Kidney (tissue), 14 donors: ENCODE data around the gene PNKP. TPM values are rescaled to one million over a fixed set of nuclear protein-coding genes. Genes with fewer than 3 reads are reported as not detected.

Experiments
- DNase-seq, 5 donors: peaks; one replicate each; pipeline ENCODE4 v3.0.0-alpha.2; 2013 to 2020
- FAIRE-seq: peaks from 2 replicates; lab custom pipeline; 2012; peaks lifted over from hg19 to GRCh38; lab: Jason Lieb, UNC
- H3K27ac ChIP-seq, 2 donors: one replicate each; pipeline ENCODE4 v1.7.0; 2013; ENCODE audit warnings: low read depth in 2 of 2, low read length in 2 of 2, inconsistent platforms in 1 of 2
- H3K27me3 ChIP-seq: one replicate; pipeline ENCODE4 v1.7.1; 2013; ENCODE audit warnings: low read length, inconsistent platforms; ENCODE audit not compliant: control insufficient read depth, insufficient read depth
- H3K36me3 ChIP-seq, 3 donors: one replicate each; pipeline versions ENCODE4 v1.7.0 to v1.7.1; 2013; ENCODE audit warnings: low read length in 3 of 3, control low read depth in 1 of 3, inconsistent platforms in 1 of 3; ENCODE audit not compliant: insufficient read depth in 3 of 3, control insufficient read depth in 2 of 3
- H3K4me1 ChIP-seq, 3 donors: one replicate each; pipeline versions ENCODE4 v1.7.0 to v1.7.1; 2013; ENCODE audit warnings: low read length in 3 of 3, inconsistent platforms in 1 of 3, low read depth in 1 of 3; ENCODE audit not compliant: control insufficient read depth in 2 of 3, insufficient read depth in 2 of 3
- H3K4me3 ChIP-seq, 3 donors: one replicate each; pipeline versions ENCODE4 v1.7.0 to v1.8.1; 2013; ENCODE audit warnings: low read length in 3 of 3, control low read depth in 1 of 3, inconsistent platforms in 1 of 3
- H3K9ac ChIP-seq, 3 donors: one replicate each; pipeline versions ENCODE4 v1.7.0 to v1.7.1; 2013; ENCODE audit warnings: low read length in 3 of 3, control low read depth in 1 of 3, inconsistent platforms in 1 of 3
- H3K9me3 ChIP-seq, 3 donors: one replicate each; pipeline versions ENCODE4 v1.7.0 to v1.7.1; 2013; ENCODE audit warnings: low read length in 3 of 3, control low read depth in 1 of 3, inconsistent platforms in 1 of 3; ENCODE audit not compliant: control insufficient read depth in 2 of 3, insufficient read depth in 1 of 3
- intact Hi-C: fragments of 100-400 bp; cut with DNase I; formaldehyde crosslinking; loops from one replicate; pipeline ENCODE4 v1.11.1; 2022
- polyA plus RNA-seq: library from polyadenylated mRNA; stranded (reverse); fragments of 350-450 nt; fragmentation: Illumina TruSeq; extraction: RNeasy Lipid Tissue Mini Kit (QIAGEN cat#74804); gene quantifications from one replicate; pipeline ENCODE4 v1.2.3, GENCODE V29; 2014; ENCODE audit warnings: low read depth, low replicate concordance; ENCODE audit not compliant: insufficient read depth
- total RNA-seq: library from RNA; stranded (reverse); fragmentation: NEBNext Ultra II Directional; extraction: Animal tissue kit (Norgen Biotek cat#: 25700); gene quantifications from one replicate; pipeline ENCODE4 v1.2.1, GENCODE V29; 2021
- TF ChIP-seq, protein P1 (sequence below): IDR thresholded peaks from 3 replicates; pipeline ENCODE4 v1.5.1; 2012; ENCODE audit warnings: mild to moderate bottlenecking, moderate library complexity, borderline replicate concordance; ENCODE audit not compliant: insufficient read depth; ENCODE audit errors: extremely low read depth
- donor health status: control.
- donor health status: control.
- donor health status: control.
- donor health status: control.
- donor health status: control.
- donor health status: DM: yes; HTN: yes; CAD: no.
- donor health status: Normal renal cell carcinoma (clear cell type).

Gene PNKP
- total and polyA plus RNA-seq, 2 donors from 2014 or later, result 45.5 to 101 TPM

DNA sequence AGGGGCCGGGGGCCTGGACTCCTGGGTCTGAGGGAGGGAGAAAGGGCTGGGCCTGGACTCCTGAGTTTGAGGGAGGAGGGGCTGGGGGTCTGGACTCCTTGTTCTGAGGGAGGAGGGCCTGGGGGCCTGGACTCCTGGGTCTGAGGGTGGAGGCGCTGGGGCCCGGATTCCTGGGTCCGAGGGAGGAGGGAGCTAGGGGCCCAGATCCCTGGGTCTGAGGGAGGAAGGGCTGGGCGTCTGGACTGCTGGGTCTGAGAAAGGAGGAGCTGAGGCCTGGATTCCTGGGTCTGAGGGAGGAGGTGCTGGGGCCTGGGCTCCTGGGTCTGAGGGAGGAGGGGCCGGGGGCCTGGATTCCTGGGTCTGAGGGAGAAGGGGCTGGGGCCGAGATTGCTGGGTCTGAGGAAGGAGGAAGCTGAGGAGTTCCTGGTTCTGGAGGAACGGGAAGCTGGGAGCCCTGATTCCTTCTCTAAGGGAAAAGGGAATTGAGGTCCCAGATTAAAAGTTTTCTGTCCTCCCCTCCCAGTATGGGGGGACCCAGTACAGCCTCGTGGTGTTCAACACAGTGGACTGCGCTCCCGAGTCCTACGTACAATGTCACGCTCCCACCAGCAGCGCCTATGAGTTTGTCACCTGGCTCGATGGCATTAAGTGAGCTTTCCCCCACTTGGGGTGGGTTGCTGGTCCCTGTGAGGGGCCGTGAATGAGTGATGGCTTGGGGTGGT, 48.6 kb downstream of the PNKP start:
- Histone ChIP-seq H3K4me3 (peak overlapping the region; percentile 94 to 97 (median 94)), H3K27ac (peak overlapping the region; percentile 99), H3K9me3 (no peaks in the 10 kb centered on the region), H3K4me1 (peaks cover 0 to 10% (median 0%) of the 10 kb centered on the region in 3 donors), H3K36me3 (peaks cover 2 to 9% (median 7%) of the 10 kb centered on the region in 3 donors), H3K9ac (peak overlapping the region; percentile 75 to 89 (median 88)), H3K27me3 (no peaks in the 10 kb centered on the region)
- FAIRE-seq, result no peak
- intact Hi-C loops, result no loop called here
- DNase-seq, result peak in 4 of 5 donors; percentile 24 to 76 (median 45)
- TF ChIP-seq, protein P1, sequence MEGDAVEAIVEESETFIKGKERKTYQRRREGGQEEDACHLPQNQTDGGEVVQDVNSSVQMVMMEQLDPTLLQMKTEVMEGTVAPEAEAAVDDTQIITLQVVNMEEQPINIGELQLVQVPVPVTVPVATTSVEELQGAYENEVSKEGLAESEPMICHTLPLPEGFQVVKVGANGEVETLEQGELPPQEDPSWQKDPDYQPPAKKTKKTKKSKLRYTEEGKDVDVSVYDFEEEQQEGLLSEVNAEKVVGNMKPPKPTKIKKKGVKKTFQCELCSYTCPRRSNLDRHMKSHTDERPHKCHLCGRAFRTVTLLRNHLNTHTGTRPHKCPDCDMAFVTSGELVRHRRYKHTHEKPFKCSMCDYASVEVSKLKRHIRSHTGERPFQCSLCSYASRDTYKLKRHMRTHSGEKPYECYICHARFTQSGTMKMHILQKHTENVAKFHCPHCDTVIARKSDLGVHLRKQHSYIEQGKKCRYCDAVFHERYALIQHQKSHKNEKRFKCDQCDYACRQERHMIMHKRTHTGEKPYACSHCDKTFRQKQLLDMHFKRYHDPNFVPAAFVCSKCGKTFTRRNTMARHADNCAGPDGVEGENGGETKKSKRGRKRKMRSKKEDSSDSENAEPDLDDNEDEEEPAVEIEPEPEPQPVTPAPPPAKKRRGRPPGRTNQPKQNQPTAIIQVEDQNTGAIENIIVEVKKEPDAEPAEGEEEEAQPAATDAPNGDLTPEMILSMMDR, result no peak

DNA sequence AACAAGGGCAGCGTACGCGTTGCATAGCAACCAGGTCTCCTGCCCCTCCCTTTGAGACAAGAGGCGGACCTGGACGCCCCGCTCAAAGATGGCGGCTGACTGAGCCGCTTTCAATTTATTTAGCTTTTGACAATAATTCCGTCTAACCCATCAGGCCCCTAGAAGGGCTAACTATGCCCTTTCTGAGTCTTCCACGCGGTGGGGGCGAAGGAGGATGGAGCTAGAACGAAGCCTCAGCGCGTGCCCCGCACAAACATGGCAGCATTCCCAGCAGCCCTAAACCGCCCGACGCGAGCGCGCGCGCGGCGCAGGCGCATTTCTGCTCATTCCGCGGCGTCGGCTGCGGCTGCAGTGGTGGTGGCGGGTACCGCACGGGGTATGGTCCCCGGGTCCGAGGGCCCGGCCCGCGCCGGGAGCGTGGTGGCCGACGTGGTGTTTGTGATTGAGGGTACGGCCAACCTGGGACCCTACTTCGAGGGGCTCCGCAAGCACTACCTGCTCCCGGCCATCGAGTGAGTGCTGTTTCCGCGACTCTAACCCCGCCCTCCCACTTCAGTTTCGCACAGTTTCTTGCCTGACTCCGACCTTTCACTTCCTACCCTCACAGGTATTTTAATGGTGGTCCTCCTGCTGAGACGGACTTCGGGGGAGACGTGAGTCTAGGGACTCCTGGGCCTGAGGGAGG, 49.3 kb downstream of the PNKP start, which contains the start of gene MED25:
TSS of gene MED25 (plus strand) at position 326 of the 685 bp plus-strand sequence. CDS start at position 379, 53 bp downstream.
- peaks cover 0 to 10% (median 0%) of the 10 kb centered on the region in 3 donors for H3K4me1 ChIP-seq
- intact Hi-C loops, result no loop called here
- FAIRE-seq, result no peak
- no peaks in the 10 kb centered on the region for H3K27me3 ChIP-seq
- H3K4me3 ChIP-seq, result peak within 1 kb of the TSS; percentile 94 to 97 (median 94)
- H3K36me3 ChIP-seq, result peaks cover 0 to 2% (median under 1%) of the 10 kb centered on the region in 3 donors
- H3K27ac ChIP-seq, result peak within 1 kb of the TSS; percentile 99
- TF ChIP-seq, protein P1, result peak; percentile 29
- H3K9ac ChIP-seq, result peak within 1 kb of the TSS; percentile 86 to 89 (median 88)
- peak; percentile 92 to 95 (median 94) for DNase-seq
- no peaks in the 10 kb centered on the region for H3K9me3 ChIP-seq

GRCh38 chr19:49816590-49816989, 50.8 kb downstream of the PNKP start:
- TF ChIP-seq, protein P1, result no peak
- no peaks in the 10 kb centered on the region for H3K9me3 ChIP-seq
- H3K4me1 ChIP-seq, result peaks cover 0 to 13% (median 3%) of the 10 kb centered on the region in 3 donors
- no peak overlapping the region for H3K4me3 ChIP-seq
- no peak overlapping the region for H3K9ac ChIP-seq
- H3K27ac ChIP-seq, result peak overlapping the region; percentile 99
- DNase-seq, result peak in 3 of 5 donors; percentile 29 to 64 (median 49)
- intact Hi-C loops, result no loop called here
- FAIRE-seq, result no peak
- no peaks in the 10 kb centered on the region for H3K27me3 ChIP-seq
- H3K36me3 ChIP-seq, result no peaks in the 10 kb centered on the region
